Peyer's patch (tissue), 4 donors: Measurements from ENCODE around the gene NVL. TPM values are rescaled to one million over a fixed set of nuclear protein-coding genes. Genes with fewer than 3 reads are reported as not detected.
A peak's percentile ranks its signal among the peaks of the same experiment; 100 is the strongest.
"Not testable (repeated sequence)": the region's sequence is repeated elsewhere in the genome, so short reads cannot be mapped to it uniquely, and the experiment has no call there.

ENCODE experiments used
- DNase-seq, 3 donors: peaks; one replicate each; pipeline ENCODE4 v3.0.0-alpha.2; 2017 to 2019
- H3K27ac ChIP-seq, 4 donors: fragments of 200-600 bp; sonication (generic); one replicate each; pipeline ENCODE4 v1.5.1; 2016 to 2019
- H3K27me3 ChIP-seq, 2 donors: fragments of 200-600 bp; sonication (generic); one replicate each; pipeline ENCODE4 v1.5.1; 2019
- H3K36me3 ChIP-seq, 3 donors: fragments of 200-600 bp; sonication (generic); one replicate each; pipeline ENCODE4 v1.5.1; 2016 to 2019
- H3K4me1 ChIP-seq, 4 donors: fragments of 200-600 bp; sonication (generic); one replicate each; pipeline ENCODE4 v1.5.1; 2016 to 2019
- H3K4me3 ChIP-seq, 4 donors: fragments of 200-600 bp; sonication (generic); 1 replicate in 3 of 4; 2 replicates in 1 of 4; pipeline ENCODE4 v1.5.1; 2016 to 2019; ENCODE audit warnings: mild to moderate bottlenecking in 1 of 4
- H3K9me3 ChIP-seq, 4 donors: fragments of 200-600 bp; sonication (generic); one replicate each; pipeline ENCODE4 v1.5.1; 2016 to 2019; ENCODE audit warnings: mild to moderate bottlenecking in 1 of 4
- CTCF ChIP-seq, 6 experiments: fragments of 450-650 bp in 4 of 6; fragments of 200-600 bp in 2 of 6; sonication (generic) in 1 of 6; IDR thresholded peaks; one replicate each; pipeline ENCODE4 v1.5.1; 2017 to 2019; ENCODE audit warnings: antibody characterized with exemption in 6 of 6, mild to moderate bottlenecking in 3 of 6, moderate library complexity in 1 of 6
- POLR2A ChIP-seq, 2 donors: fragments of 450-650 bp; IDR thresholded peaks; one replicate each; pipeline ENCODE4 v1.5.1; 2017; ENCODE audit warnings: antibody characterized with exemption in 2 of 2, mild to moderate bottlenecking in 2 of 2, moderate library complexity in 2 of 2
- total RNA-seq, 4 donors: library from RNA; depleted of rRNA; stranded (reverse); fragments of >200 nt; gene quantifications; one replicate each; pipeline ENCODE4 v1.1.0, GENCODE V29; 2016

NVL gene
- total RNA-seq, 4 donors from 2014 or later = 26.6 to 96.6 (median 38.3) TPM

- Histone ChIP-seq H3K27me3 (no peaks in the 10 kb centered on the region), H3K4me1 (peaks cover 0 to 24% (median 7%) of the 10 kb centered on the region in 4 donors), H3K9me3 (no peaks in the 10 kb centered on the region), H3K27ac (peak overlapping the region in 3 of 4 donors; percentile 29 to 74 (median 42)), H3K36me3 (no peaks in the 10 kb centered on the region), H3K4me3 (no peak overlapping the region)
- no peak for DNase-seq
- TF ChIP-seq POLR2A (IDR thresholded peaks at IDR 0.05) (no peak), CTCF (IDR thresholded peaks at IDR 0.05) (peak in 3 of 6 experiments; percentile 10 to 46 (median 20))
These were observed 24.3 kb upstream of the NVL start for GRCh38 chr1:224353975-224354925.

DNA sequence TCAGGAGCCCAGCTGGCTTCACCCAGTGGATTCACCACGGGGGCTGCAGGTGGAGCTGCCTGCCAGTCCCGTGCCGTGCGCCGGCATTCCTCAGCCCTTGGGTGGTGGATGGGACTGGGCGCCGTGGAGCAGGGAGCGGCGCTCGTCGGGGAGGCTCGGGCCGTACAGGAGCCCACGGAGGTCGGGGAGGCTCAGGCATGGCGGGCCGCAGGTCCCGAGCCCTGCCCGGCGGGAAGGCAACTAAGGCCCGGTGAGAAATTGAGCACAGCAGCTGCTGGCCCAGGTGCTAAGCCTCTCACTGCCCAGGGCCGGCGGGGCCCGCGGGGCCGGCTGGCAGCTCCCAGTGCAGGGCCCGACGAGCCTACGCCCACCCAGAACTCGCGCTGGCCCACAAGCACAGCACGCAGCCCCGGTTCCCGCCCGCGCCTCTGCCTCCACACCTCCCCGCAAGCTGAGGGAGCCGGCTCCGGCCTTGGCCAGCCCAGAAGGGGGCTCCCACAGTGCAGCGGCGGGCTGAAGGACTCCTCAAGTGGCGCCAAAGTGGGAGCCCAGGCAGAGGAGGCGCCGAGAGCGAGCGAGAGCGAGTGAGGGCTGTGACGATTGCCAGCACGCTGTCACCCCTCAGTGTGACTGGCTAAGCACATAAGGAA lies 22.6 kb upstream of the NVL start:
- not testable (repeated sequence) for H3K27me3 ChIP-seq, DNase-seq, H3K4me3 ChIP-seq, H3K36me3 ChIP-seq, H3K9me3 ChIP-seq, H3K4me1 ChIP-seq
- peak overlapping the region in 1 of 4 donors; percentile 59 for H3K27ac ChIP-seq

- not testable (repeated sequence) for H3K27me3 ChIP-seq, H3K4me1 ChIP-seq, H3K9me3 ChIP-seq, DNase-seq, H3K27ac ChIP-seq, H3K4me3 ChIP-seq, H3K36me3 ChIP-seq
These were observed 19.7 kb upstream of the NVL start for GRCh38 chr1:224349716-224350115.

DNA sequence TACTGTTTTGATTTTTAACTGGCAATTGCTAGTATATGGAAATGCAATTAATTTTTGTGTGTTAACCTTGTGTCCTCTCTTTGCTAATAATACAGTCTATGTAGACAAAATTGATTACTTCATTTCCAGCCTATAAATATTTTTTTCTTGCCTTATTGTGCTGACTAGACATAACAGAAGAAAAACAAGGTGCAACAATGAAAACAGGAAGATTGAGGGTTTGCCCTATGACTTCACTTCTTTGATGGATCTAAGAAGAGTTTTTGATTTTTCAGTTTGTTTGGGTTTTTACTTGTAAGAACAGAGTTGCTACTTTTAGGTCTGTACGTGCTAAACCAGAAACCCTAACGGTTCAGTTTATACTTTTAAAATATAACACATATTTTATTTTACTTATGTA lies 18.2 kb upstream of the NVL start:
- Histone ChIP-seq H3K9me3 (peaks cover 0 to 14% (median 9%) of the 10 kb centered on the region in 4 donors), H3K4me3 (no peak overlapping the region), H3K27me3 (no peaks in the 10 kb centered on the region), H3K4me1 (no peaks in the 10 kb centered on the region), H3K27ac (no peak overlapping the region), H3K36me3 (no peaks in the 10 kb centered on the region)
- DNase-seq = no peak
- TF ChIP-seq POLR2A (IDR thresholded peaks at IDR 0.05) (no peak), CTCF (IDR thresholded peaks at IDR 0.05) (no peak)

- Histone ChIP-seq H3K27ac (no peak overlapping the region), H3K4me3 (no peak overlapping the region), H3K27me3 (no peaks in the 10 kb centered on the region), H3K9me3 (peaks cover 0 to 14% (median 9%) of the 10 kb centered on the region in 4 donors), H3K36me3 (no peaks in the 10 kb centered on the region), H3K4me1 (peaks cover 0 to 9% (median 0%) of the 10 kb centered on the region in 4 donors)
- DNase-seq = no peak
- no peak for TF ChIP-seq CTCF (IDR thresholded peaks at IDR 0.05)
- TF ChIP-seq POLR2A (IDR thresholded peaks at IDR 0.05) = no peak
These were observed 13.7 kb upstream of the NVL start for GRCh38 chr1:224343679-224344078.

- not testable (repeated sequence) for H3K27me3 ChIP-seq, H3K36me3 ChIP-seq, H3K27ac ChIP-seq, H3K4me1 ChIP-seq
- Histone ChIP-seq H3K4me3 (peak overlapping the region; percentile 33 to 63 (median 47)), H3K9me3 (peaks cover 0 to 14% (median 9%) of the 10 kb centered on the region in 4 donors)
- peak; percentile 20 to 61 (median 60) for DNase-seq
These were observed 10.7 kb upstream of the NVL start for GRCh38 chr1:224340453-224341384.
